ENCODE measurements around the gene KNOP1. TPM values are rescaled to one million over a fixed set of nuclear protein-coding genes. Genes with fewer than 3 reads are reported as not detected.
A peak's percentile ranks its signal among the peaks of the same experiment; 100 is the strongest.

KNOP1 gene
- total and polyA plus RNA-seq, 2 of the 13 experiments (the other 11 are each of a cell fraction or from before 2014, with no cell fraction given): 21.2 to 57.5 TPM

- TF ChIP-seq TSC22D2 (CRISPR knock-in tag; IDR thresholded peaks at IDR 0.05; ENCODE audit: borderline replicate concordance) (peak; percentile 46; the same call in 1 of the 2 replicates), MAFG (CRISPR knock-in tag; IDR thresholded peaks at IDR 0.05) (peak; percentile 62; the same call in 1 of the 2 replicates), ZNF383 (CRISPR knock-in tag; IDR thresholded peaks at IDR 0.05; ENCODE audit: borderline replicate concordance) (peak; percentile 99; the same call in 1 of the 2 replicates), RFX3 (CRISPR knock-in tag; IDR thresholded peaks at IDR 0.05) (peak; percentile 97), ZBTB21 (CRISPR knock-in tag; IDR thresholded peaks at IDR 0.05) (0 out of 2 replicates have a peak, but pooled peaks have one; percentile 29), ARID4A (CRISPR knock-in tag; IDR thresholded peaks at IDR 0.05; ENCODE audit: borderline replicate concordance) (peak; percentile 100), ZNF24 (IDR thresholded peaks at IDR 0.05) (no peak), MTF2 (CRISPR knock-in tag; IDR thresholded peaks at IDR 0.05; ENCODE audit: borderline replicate concordance) (peak; percentile 73; the same call in 1 of the 2 replicates), FUBP1 (CRISPR knock-in tag; IDR thresholded peaks at IDR 0.05; ENCODE audit: borderline replicate concordance) (no peak), ETV6 (CRISPR knock-in tag; conservative IDR thresholded peaks at IDR 0.05) (peak; percentile 70), RBFOX2 (IDR thresholded peaks at IDR 0.05; ENCODE audit: low read depth, low read length) (peak; percentile 98), ZNF883 (CRISPR knock-in tag; IDR thresholded peaks at IDR 0.05; ENCODE audit: not compliant biosample characterization) (peak; percentile 92), SALL1 (CRISPR knock-in tag; IDR thresholded peaks at IDR 0.05) (peak; percentile 90), BRF2 (CRISPR knock-in tag; IDR thresholded peaks at IDR 0.05) (peak; percentile 93; the same call in 1 of the 2 replicates), ZNF260 (CRISPR knock-in tag; IDR thresholded peaks at IDR 0.05; ENCODE audit: borderline replicate concordance, low read depth) (no peak), U2AF2 (IDR thresholded peaks at IDR 0.05; ENCODE audit: low read depth, low read length) (peak; percentile 86), HNRNPLL (IDR thresholded peaks at IDR 0.05; ENCODE audit: low read depth, low read length, poor library complexity, severe bottlenecking) (peak; percentile 98), SP5 (CRISPR knock-in tag; IDR thresholded peaks at IDR 0.05; ENCODE audit: borderline replicate concordance, low read depth) (peak; percentile 73), ZBTB26 (CRISPR knock-in tag; IDR thresholded peaks at IDR 0.05; ENCODE audit: borderline replicate concordance) (peak; percentile 87), RARA (CRISPR knock-in tag; IDR thresholded peaks at IDR 0.05) (peak; percentile 68)
Observed at GRCh38 chr16:19717741-19718623, at the start of gene KNOP1, which contains the start of gene IQCK (continued).

Measured in HepG2 (cell line).